ENCODE results near the gene ZNF304. TPM values are rescaled to one million over a fixed set of nuclear protein-coding genes. Genes with fewer than 3 reads are reported as not detected.

Gene ZNF304
- total and polyA plus RNA-seq, 9 of the 15 experiments (the other 6 are each of a cell fraction or from before 2014, with no cell fraction given) = 0.82 to 5.5 (median 3.6) TPM

DNA sequence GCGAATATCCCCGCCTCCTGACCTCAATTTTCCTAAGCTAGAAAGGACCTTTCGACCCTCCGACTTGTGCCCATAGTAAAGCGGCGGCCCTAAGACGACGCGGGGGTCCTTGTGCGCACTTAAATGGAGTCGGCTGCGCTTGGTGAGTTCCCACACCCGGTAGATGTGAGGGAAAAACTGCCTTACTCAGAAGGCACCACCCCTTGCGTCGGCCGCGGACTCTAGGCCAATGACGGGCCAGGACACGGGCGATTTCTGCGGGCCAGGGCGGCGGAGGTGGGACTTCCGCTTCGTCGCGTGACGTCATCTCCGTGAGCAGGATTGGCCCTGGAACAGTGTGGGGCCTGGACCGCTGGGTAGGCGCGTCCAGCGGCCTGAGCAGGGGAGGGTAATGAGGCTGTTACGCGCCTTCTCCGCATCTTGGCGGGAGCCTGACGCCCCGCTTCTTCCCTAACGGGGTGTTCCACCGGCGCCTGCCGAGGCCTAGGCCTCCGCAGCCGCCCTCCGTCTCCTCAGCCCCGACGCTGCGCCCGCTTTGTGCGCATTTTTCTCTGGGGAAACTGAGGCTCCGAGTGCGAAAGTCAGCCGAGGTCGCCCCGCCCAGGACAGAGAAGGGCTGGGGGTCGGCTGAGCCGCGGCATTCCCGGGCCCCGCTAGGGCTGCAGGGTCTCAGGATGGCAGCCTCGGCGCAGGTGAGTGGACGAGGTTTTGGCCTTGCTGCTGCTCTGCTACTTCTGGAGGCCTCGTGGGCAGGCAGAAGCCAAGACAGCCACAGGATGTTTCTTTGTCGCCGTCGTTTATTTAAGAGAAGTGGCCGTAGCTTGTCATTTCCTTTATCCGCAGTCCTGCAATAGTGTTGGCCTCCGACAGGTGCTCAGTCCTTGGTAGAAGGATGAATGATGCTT is 30.6 kb upstream of the ZNF304 start, which contains the start of gene ZNF543 (continued):
- TF ChIP-seq, protein P1, sequence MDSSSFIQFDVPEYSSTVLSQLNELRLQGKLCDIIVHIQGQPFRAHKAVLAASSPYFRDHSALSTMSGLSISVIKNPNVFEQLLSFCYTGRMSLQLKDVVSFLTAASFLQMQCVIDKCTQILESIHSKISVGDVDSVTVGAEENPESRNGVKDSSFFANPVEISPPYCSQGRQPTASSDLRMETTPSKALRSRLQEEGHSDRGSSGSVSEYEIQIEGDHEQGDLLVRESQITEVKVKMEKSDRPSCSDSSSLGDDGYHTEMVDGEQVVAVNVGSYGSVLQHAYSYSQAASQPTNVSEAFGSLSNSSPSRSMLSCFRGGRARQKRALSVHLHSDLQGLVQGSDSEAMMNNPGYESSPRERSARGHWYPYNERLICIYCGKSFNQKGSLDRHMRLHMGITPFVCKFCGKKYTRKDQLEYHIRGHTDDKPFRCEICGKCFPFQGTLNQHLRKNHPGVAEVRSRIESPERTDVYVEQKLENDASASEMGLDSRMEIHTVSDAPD (CRISPR knock-in tag; IDR thresholded peaks at IDR 0.05) = no peak
- no peak for TF ChIP-seq HMG20A (CRISPR knock-in tag; conservative IDR thresholded peaks at IDR 0.05)
- peak; percentile 26; the same call in 1 of the 2 replicates for TF ChIP-seq ESRRA (IDR thresholded peaks at IDR 0.05; ENCODE audit: borderline replicate concordance, low read depth)
- peak; percentile 84 for TF ChIP-seq ZBTB12 (CRISPR knock-in tag; IDR thresholded peaks at IDR 0.05)
- TF ChIP-seq PHF8 (IDR thresholded peaks at IDR 0.05; ENCODE audit: borderline replicate concordance, low read length) = peak; percentile 99
- no peak for TF ChIP-seq COPS2 (conservative IDR thresholded peaks at IDR 0.05)
- TF ChIP-seq FOXA1 (IDR thresholded peaks at IDR 0.05; ENCODE audit: borderline replicate concordance) = no peak
- TF ChIP-seq KHSRP (IDR thresholded peaks at IDR 0.05) = peak; percentile 80
- TF ChIP-seq RBBP5 (IDR thresholded peaks at IDR 0.05; ENCODE audit: borderline replicate concordance, insufficient read depth, low read length, poor library complexity, severe bottlenecking) = peak; percentile 86
- TF ChIP-seq MECOM (CRISPR knock-in tag; IDR thresholded peaks at IDR 0.05) = no peak
- peak; percentile 50 for TF ChIP-seq FIP1L1 (IDR thresholded peaks at IDR 0.05; ENCODE audit: low read depth, low read length, poor library complexity, severe bottlenecking)
- TF ChIP-seq NFE2 (IDR thresholded peaks at IDR 0.05; ENCODE audit: low read depth) = no peak; the same call in 1 of the 2 replicates
- no peak for TF ChIP-seq KLF13 (tag; IDR thresholded peaks at IDR 0.05; ENCODE audit: borderline replicate concordance, low read depth)
- TF ChIP-seq JUNB (CRISPR knock-in tag; conservative IDR thresholded peaks at IDR 0.05) = peak; percentile 83
